ENCODE measurements around the gene PAPLN.
A peak's percentile ranks its signal among the peaks of the same experiment; 100 is the strongest.
"Not testable (repeated sequence)": the region's sequence is repeated elsewhere in the genome, so short reads cannot be mapped to it uniquely, and the experiment has no call there.

PAPLN gene

DNA sequence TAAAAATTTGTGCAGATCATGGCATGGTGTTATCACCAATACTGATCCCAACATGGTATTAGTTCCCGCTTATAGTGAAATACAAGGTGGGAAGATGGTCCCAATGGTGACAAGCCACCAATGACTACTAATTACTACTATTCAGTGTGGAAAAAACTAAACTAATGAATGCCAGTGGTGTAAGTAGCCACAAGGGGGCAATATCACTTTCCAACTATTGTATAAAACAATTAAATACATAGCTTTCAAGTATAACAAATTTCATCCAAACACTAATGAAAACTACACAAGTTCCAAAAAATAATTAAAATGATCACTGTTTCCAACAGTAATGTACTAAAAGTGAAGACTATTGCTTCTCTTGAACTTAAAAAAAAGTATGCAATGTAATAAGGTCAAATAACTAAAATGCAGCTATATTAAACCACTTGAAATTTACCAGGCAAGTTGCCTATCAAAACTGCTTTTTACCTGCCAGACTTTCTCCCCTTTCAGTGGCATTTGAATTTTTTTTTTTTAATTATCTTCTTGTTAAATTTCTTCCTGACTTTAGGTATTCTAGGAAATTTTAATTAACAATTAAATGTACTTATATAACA is 58.0 kb downstream of the PAPLN start:
- DNase-seq = peak; percentile 39

- no peak for DNase-seq
Measured at GRCh38 chr14:73305499-73305898, 68.2 kb downstream of the PAPLN start.

- no peak for DNase-seq
Measured at GRCh38 chr14:73307261-73307660, 70.0 kb downstream of the PAPLN start.

- DNase-seq = not testable (repeated sequence)
Measured at GRCh38 chr14:73309207-73309606, 71.9 kb downstream of the PAPLN start.

- no peak for DNase-seq
Measured at GRCh38 chr14:73311708-73312030, 74.4 kb downstream of the PAPLN start.

- no peak for DNase-seq
Measured at GRCh38 chr14:73312687-73313086, 75.4 kb downstream of the PAPLN start.

- no peak for DNase-seq
Measured at GRCh38 chr14:73313151-73313550, 75.8 kb downstream of the PAPLN start.

- no peak for DNase-seq
Measured at GRCh38 chr14:73323896-73324399, 86.6 kb downstream of the PAPLN start.

Measured in kidney glomerular epithelial cell (primary cell).